Muscle of back (tissue), 11 donors: ENCODE data around the gene NGLY1. TPM values are rescaled to one million over a fixed set of nuclear protein-coding genes. Genes with fewer than 3 reads are reported as not detected.

Experiments
- DNase-seq, 3 donors: peaks; one replicate each; pipeline versions ENCODE4 v3.0.0 to v3.0.0-alpha.2; 2013
- polyA plus RNA-seq, 10 donors: library from polyadenylated mRNA; unstranded; fragments of 120-200 nt; gene quantifications; one replicate each; pipeline ENCODE4 v1.2.1, GENCODE V29; 2013; ENCODE audit not compliant: insufficient read length in 10 of 10

Gene NGLY1
- polyA plus RNA-seq, 10 donors = 28.4 to 41.3 (median 35.5) TPM

DNA sequence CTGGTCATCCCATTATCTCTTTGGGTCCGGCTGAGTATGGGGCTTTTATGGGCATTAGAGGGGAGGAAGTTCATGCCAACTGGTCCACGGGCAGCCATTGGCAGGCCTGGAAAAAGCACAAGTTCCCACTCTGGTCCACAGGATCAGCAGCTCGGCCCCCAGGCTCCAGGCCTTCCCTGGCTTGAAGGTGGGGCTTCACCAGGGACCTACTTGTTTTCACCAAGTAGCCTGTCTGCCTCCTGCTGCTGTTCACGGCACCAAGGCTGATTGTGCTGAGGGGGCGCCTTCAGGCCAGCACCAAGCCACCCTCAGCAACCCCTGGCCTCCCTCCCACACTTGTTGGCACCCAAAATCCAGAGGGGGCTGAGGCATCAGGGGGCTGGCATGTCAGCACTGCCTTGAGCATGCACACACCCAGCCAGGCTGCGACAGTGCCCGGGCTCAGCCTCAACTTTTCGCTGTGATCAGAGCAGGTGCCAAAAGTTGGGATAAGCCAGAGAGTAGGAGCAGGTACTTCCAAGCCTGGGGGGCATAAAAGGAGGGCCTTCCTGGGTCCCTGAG lies 109.4 kb downstream of the NGLY1 start:
- no peak for DNase-seq

Other genes with a start within 250 kb of the NGLY1 start
- 100 to 1,000 TPM; 105 to 176 (median 137) TPM for gene TOP2B, start 118.5 kb downstream of the NGLY1 start, polyA plus RNA-seq
- gene OXSM, start 6.6 kb upstream of the NGLY1 start, polyA plus RNA-seq = 10 to 100 TPM in 9 of 10 donors, 1 to 10 TPM in 1; 9.5 to 12.8 (median 11.7) TPM